ENCODE data around the gene TSPAN18. TPM values are rescaled to one million over a fixed set of nuclear protein-coding genes. Genes with fewer than 3 reads are reported as not detected.
A peak's percentile ranks its signal among the peaks of the same experiment; 100 is the strongest.

The TSPAN18 gene
- total RNA-seq, 1 donor from 2014 or later: 717 TPM

DNA sequence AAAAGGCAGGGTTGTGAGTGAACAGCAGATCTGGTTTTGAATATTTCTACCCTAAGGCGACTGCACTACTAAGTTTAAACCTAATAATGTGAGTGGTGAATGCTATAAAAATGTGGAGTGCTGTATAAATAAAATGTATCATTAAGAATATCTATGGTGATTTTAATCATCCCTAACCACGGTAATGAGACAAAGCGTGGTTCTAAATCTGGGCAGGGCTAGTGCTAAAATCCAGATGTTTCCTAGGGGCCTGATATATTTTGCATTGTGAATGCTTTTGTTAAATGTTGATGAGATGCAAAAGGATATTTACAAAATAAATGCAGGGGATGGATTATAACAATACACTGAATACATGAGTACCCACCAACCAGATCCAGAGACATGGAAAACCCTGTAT is 58.1 kb downstream of the TSPAN18 start:
- H3K27me3 Mint-ChIP-seq (ENCODE audit: unreplicated experiment): peaks cover 10% of the 10 kb centered on the region
- peak overlapping the region; percentile 14 for H3K4me3 Mint-ChIP-seq (ENCODE audit: unreplicated experiment)
- TF ChIP-seq, protein P1, sequence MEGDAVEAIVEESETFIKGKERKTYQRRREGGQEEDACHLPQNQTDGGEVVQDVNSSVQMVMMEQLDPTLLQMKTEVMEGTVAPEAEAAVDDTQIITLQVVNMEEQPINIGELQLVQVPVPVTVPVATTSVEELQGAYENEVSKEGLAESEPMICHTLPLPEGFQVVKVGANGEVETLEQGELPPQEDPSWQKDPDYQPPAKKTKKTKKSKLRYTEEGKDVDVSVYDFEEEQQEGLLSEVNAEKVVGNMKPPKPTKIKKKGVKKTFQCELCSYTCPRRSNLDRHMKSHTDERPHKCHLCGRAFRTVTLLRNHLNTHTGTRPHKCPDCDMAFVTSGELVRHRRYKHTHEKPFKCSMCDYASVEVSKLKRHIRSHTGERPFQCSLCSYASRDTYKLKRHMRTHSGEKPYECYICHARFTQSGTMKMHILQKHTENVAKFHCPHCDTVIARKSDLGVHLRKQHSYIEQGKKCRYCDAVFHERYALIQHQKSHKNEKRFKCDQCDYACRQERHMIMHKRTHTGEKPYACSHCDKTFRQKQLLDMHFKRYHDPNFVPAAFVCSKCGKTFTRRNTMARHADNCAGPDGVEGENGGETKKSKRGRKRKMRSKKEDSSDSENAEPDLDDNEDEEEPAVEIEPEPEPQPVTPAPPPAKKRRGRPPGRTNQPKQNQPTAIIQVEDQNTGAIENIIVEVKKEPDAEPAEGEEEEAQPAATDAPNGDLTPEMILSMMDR (IDR thresholded peaks at IDR 0.05; ENCODE audit: unreplicated experiment): no peak
- H3K27ac Mint-ChIP-seq (ENCODE audit: unreplicated experiment): peak overlapping the region; percentile 67
- peaks cover 45% of the 10 kb centered on the region for H3K36me3 Mint-ChIP-seq (ENCODE audit: low read depth, unreplicated experiment)
- no peak for DNase-seq (ENCODE audit: low spot score)
- peaks cover 86% of the 10 kb centered on the region for H3K4me1 Mint-ChIP-seq (ENCODE audit: unreplicated experiment)
- no peaks in the 10 kb centered on the region for H3K9me3 Mint-ChIP-seq (ENCODE audit: unreplicated experiment)

DNA sequence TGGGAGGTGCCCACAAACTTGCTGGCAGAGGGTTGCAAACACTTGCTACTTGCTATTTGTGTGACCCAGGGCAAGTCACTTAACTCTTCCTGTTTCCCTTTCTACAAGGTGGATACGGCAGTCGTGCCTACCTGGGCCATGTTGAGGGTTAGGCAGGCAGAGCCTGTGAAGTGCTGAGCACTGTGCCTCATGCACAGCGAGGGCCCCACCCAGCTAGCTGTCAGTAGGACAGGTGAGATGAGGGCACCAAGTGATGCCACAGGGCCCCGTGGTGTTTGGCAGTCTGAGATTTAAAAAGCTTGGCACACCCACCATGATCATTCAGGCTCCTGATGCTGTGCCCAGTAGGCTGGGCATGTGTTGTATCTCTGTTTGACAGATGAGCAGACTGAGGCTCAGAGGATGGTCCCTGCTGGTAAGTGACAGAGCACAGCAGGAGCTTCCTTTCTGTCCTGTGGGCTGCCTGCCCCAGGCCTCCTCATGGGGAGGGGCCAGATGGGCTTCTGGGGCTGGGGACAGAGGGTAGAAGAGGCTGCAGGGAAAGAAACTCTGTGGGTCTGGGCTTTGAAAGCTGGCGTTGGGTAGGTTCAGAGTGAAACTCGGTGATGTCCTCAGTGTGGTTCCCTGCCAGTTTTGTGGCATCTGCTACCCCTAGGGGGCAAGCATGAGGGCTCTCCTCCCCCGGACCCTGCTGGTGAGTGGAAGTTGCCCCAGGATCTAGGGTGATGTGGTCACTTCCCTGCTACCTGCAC is 59.3 kb downstream of the TSPAN18 start:
- Mint-ChIP-seq H3K36me3 (ENCODE audit: low read depth, unreplicated experiment) (peaks cover 40% of the 10 kb centered on the region), H3K4me3 (ENCODE audit: unreplicated experiment) (no peak overlapping the region), H3K4me1 (ENCODE audit: unreplicated experiment) (peaks cover 85% of the 10 kb centered on the region), H3K27ac (ENCODE audit: unreplicated experiment) (no peak overlapping the region), H3K27me3 (ENCODE audit: unreplicated experiment) (peaks cover 11% of the 10 kb centered on the region), H3K9me3 (ENCODE audit: unreplicated experiment) (no peaks in the 10 kb centered on the region)
- DNase-seq (ENCODE audit: low spot score): peak; percentile 46
- TF ChIP-seq, protein P1 (IDR thresholded peaks at IDR 0.05; ENCODE audit: unreplicated experiment): no peak

DNA sequence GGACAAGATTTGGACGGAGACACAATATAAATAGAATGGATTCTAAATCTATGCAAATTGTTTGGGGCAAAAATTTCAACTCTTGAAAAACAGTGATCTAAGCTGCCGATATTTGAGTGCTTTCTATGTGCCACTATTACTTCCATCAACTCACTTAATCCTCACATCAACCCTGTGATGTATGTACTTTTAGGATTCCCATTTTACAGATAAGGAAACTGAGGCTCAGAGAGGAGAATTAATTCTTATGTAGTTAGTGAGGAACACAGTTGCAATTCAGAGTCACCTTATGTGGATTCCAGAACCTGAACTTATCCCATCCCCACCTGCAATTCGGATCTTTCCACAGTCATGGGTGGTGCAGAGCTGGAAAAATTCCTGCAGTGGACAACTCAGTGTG is 60.3 kb downstream of the TSPAN18 start:
- H3K27me3 Mint-ChIP-seq (ENCODE audit: unreplicated experiment): peaks cover 12% of the 10 kb centered on the region
- H3K27ac Mint-ChIP-seq (ENCODE audit: unreplicated experiment): peak overlapping the region; percentile 30
- H3K36me3 Mint-ChIP-seq (ENCODE audit: low read depth, unreplicated experiment): peaks cover 34% of the 10 kb centered on the region
- DNase-seq (ENCODE audit: low spot score): no peak
- TF ChIP-seq, protein P1 (IDR thresholded peaks at IDR 0.05; ENCODE audit: unreplicated experiment): no peak
- no peaks in the 10 kb centered on the region for H3K9me3 Mint-ChIP-seq (ENCODE audit: unreplicated experiment)
- peaks cover 84% of the 10 kb centered on the region for H3K4me1 Mint-ChIP-seq (ENCODE audit: unreplicated experiment)
- peak overlapping the region; percentile 62 for H3K4me3 Mint-ChIP-seq (ENCODE audit: unreplicated experiment)

DNA sequence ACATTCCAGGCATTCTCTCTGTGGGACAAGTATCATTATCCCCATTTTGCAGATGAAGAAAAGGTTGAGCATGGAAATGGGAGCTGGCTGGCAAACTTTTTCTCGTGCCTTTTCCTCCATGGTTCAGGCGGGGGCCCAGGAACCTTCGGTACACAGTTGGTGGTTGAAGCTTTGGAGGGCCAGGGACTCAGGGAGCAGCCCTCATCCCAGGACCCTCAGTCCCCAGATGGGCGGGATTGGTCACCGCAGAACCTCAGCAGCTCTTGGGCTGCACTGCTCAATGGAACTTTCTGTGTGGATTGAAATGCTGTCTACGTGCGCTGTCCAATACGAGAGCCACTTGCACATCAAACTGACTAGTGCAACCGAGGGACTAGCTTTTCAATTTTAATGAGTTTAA is 61.2 kb downstream of the TSPAN18 start:
- Mint-ChIP-seq H3K4me3 (ENCODE audit: unreplicated experiment) (no peak overlapping the region), H3K27me3 (ENCODE audit: unreplicated experiment) (peaks cover 18% of the 10 kb centered on the region), H3K27ac (ENCODE audit: unreplicated experiment) (peak overlapping the region; percentile 48), H3K36me3 (ENCODE audit: low read depth, unreplicated experiment) (peaks cover 35% of the 10 kb centered on the region), H3K9me3 (ENCODE audit: unreplicated experiment) (no peaks in the 10 kb centered on the region), H3K4me1 (ENCODE audit: unreplicated experiment) (peaks cover 91% of the 10 kb centered on the region)
- TF ChIP-seq, protein P1 (IDR thresholded peaks at IDR 0.05; ENCODE audit: unreplicated experiment): no peak
- DNase-seq (ENCODE audit: low spot score): no peak

DNA sequence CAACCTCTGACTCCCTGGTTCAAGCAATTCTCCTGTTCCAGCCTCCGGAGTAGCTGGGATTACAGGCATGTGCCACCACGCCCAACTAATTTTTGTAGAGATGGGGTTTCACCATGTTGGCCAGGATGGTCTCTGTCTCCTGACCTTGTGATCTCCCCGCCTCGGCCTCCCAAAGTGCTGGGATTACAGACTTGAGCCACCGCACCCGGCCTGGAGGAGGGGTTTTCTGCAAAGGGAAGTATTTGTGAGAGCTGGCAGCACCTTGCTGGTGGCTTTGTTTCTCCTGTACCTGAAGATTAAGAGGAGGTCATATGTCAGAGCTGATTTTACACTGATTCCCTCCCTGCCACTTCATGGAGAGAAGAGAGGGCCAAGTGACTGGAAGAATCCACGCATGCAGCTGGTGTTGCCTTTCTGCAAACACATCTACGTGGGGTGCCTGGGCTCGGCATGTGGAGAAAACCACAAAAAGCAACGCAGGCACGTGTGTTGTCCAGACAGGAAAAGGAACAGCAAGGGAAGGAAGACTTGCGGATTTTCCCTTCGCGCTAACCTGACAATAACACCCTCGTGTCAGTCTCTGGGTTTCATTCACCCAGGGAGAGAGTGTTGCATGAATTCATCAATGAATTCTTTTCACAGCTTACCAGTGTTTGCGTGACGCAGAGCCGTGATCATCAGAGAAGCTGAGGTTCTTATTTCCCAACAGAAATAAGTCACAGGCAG is 61.9 kb downstream of the TSPAN18 start:
- peak overlapping the region; percentile 80 for H3K4me3 Mint-ChIP-seq (ENCODE audit: unreplicated experiment)
- TF ChIP-seq, protein P1 (IDR thresholded peaks at IDR 0.05; ENCODE audit: unreplicated experiment): no peak
- H3K9me3 Mint-ChIP-seq (ENCODE audit: unreplicated experiment): no peaks in the 10 kb centered on the region
- H3K27me3 Mint-ChIP-seq (ENCODE audit: unreplicated experiment): peaks cover 24% of the 10 kb centered on the region
- H3K36me3 Mint-ChIP-seq (ENCODE audit: low read depth, unreplicated experiment): peaks cover 37% of the 10 kb centered on the region
- H3K4me1 Mint-ChIP-seq (ENCODE audit: unreplicated experiment): peaks cover 92% of the 10 kb centered on the region
- peak overlapping the region; percentile 94 for H3K27ac Mint-ChIP-seq (ENCODE audit: unreplicated experiment)
- peak; percentile 38 for DNase-seq (ENCODE audit: low spot score)
